ENCODE results near the gene LRP1.

The LRP1 gene

GRCh38 chr12:57211791-57212700 lies 83.8 kb downstream of the LRP1 start:
- DNase-seq, result no peak
- no peak for ATAC-seq

GRCh38 chr12:57212701-57213057 lies 84.4 kb downstream of the LRP1 start:
- no peak for DNase-seq
- no peak for ATAC-seq

GRCh38 chr12:57213058-57213715 lies 84.9 kb downstream of the LRP1 start:
- peak; percentile 67 for ATAC-seq
- DNase-seq, result peak; percentile 87

GRCh38 chr12:57213763-57214397 lies 85.6 kb downstream of the LRP1 start:
- ATAC-seq (no peak), DNase-seq (no peak)

- ATAC-seq (peak; percentile 52), DNase-seq (peak; percentile 77)
Observed at GRCh38 chr12:57214398-57214781, 86.1 kb downstream of the LRP1 start.

- ATAC-seq (no peak), DNase-seq (no peak)
Observed at GRCh38 chr12:57215065-57215464, 86.8 kb downstream of the LRP1 start.

GRCh38 chr12:57215668-57216013 lies 87.4 kb downstream of the LRP1 start:
- ATAC-seq (peak; percentile 25), DNase-seq (peak; percentile 40)

GRCh38 chr12:57216014-57216911 lies 88.0 kb downstream of the LRP1 start, which contains the start of gene NXPH4:
TSS of gene NXPH4 (plus strand) at chr12:57216794. CDS start at chr12:57216970, 176 bp downstream.
- DNase-seq, result peak; percentile 61
- peak; percentile 11 for ATAC-seq

- DNase-seq (no peak), ATAC-seq (no peak)
Observed at GRCh38 chr12:57216921-57217879, 88.9 kb downstream of the LRP1 start.

- DNase-seq, result no peak
- ATAC-seq, result no peak
Observed at GRCh38 chr12:57218030-57218853, 90.0 kb downstream of the LRP1 start.

GRCh38 chr12:57219205-57219992 lies 91.1 kb downstream of the LRP1 start:
- ATAC-seq (no peak), DNase-seq (no peak)

GRCh38 chr12:57219993-57220754 lies 91.9 kb downstream of the LRP1 start:
- DNase-seq, result no peak

GRCh38 chr12:57220770-57221168 lies 92.5 kb downstream of the LRP1 start:
- ATAC-seq, result no peak

More at GRCh38 chr12:57219993-57220754, 91.9 kb downstream of the LRP1 start:
- ATAC-seq, result no peak

GRCh38 chr12:57221169-57221917 lies 93.1 kb downstream of the LRP1 start:
- DNase-seq (no peak), ATAC-seq (no peak)

More at GRCh38 chr12:57220770-57221168, 92.5 kb downstream of the LRP1 start:
- DNase-seq, result no peak

GRCh38 chr12:57222286-57223190 lies 94.3 kb downstream of the LRP1 start:
- ATAC-seq (no peak), DNase-seq (no peak)

Data from stimulated activated naive CD8-positive, alpha-beta T cell treated with anti-CD3 and anti-CD28 coated beads, Interleukin-15, Interleukin-2, amounts not matched to agents 100 U/mL and 50 U/mL, for 24 hours (primary cell).